ENCODE data around the gene TMEM52. TPM values are rescaled to one million over a fixed set of nuclear protein-coding genes. Genes with fewer than 3 reads are reported as not detected.

The TMEM52 gene
- total and polyA plus RNA-seq, 2 of the 8 experiments (the other 6 are each of a cell fraction or from before 2014, with no cell fraction given), result 14.6 to 30.2 TPM

GRCh38 chr1:1966071-1966740 lies 47.1 kb upstream of the TMEM52 start:
- Histone ChIP-seq H3K79me2 (ENCODE audit: control insufficient read depth in 1 of 2, insufficient read depth in 2 of 2, low read length in 2 of 2) (no peaks in the 10 kb centered on the region), H2BK120ac (replicated peaks; ENCODE audit: low read depth, low read length) (no peak overlapping the region), H2AK5ac (ENCODE audit: low read depth, low read length) (no peak overlapping the region), H4K20me1 (replicated peaks in 1 of 2; ENCODE audit: control insufficient read depth in 1 of 2, insufficient read depth in 2 of 2, low read length in 2 of 2) (peaks cover 0 to 8% of the 10 kb centered on the region in 2 experiments), H3K4me3 (ENCODE audit: extremely low read depth in 1 of 4, insufficient read depth in 2 of 4, low read depth in 3 of 4, low read length in 4 of 4) (no peak overlapping the region), H3K27ac (ENCODE audit: low read depth, low read length) (no peak overlapping the region), H3K18ac (ENCODE audit: extremely low read depth, low read length) (no peak overlapping the region), H2BK20ac (ENCODE audit: low read length) (no peak overlapping the region), H3K23ac (ENCODE audit: insufficient read length) (no peak overlapping the region), H3K56ac (replicated peaks; ENCODE audit: insufficient read length, low read depth, low read length) (no peak overlapping the region), H3K9me3 (ENCODE audit: insufficient read depth in 2 of 2, low read depth in 1 of 2, low read length in 1 of 2) (peaks cover 6 to 7% of the 10 kb centered on the region in 2 experiments; a peak in 2 of 4 replicates), H3K79me1 (ENCODE audit: low read depth, low read length) (peaks cover 5% of the 10 kb centered on the region), H2AFZ (ENCODE audit: low read length) (no peak overlapping the region), H3K4ac (replicated peaks; ENCODE audit: insufficient read length, low read depth, low read length) (no peak overlapping the region), H2BK12ac (ENCODE audit: low read depth, low read length) (no peak overlapping the region), H3K36me3 (ENCODE audit: control insufficient read depth in 2 of 4, insufficient read depth in 4 of 4, low read length in 3 of 4) (no peaks in the 10 kb centered on the region; a peak in 1 of 8 replicates), H3K4me2 (ENCODE audit: insufficient read depth in 1 of 2, low read depth in 2 of 2, low read length in 2 of 2) (no peak overlapping the region), H3K14ac (ENCODE audit: insufficient read length) (no peak overlapping the region), H3K27me3 (replicated peaks in 1 of 4; ENCODE audit: control insufficient read depth in 3 of 4, extremely low read depth in 1 of 4, insufficient read depth in 3 of 4, low read length in 3 of 4) (no peaks in the 10 kb centered on the region), H3K4me1 (replicated peaks in 1 of 4; ENCODE audit: control insufficient read depth in 3 of 4, insufficient read depth in 4 of 4, low read length in 3 of 4) (peaks cover 0 to 3% (median 3%) of the 10 kb centered on the region in 4 experiments; a peak in 4 of 7 replicates), H2BK15ac (ENCODE audit: low read length) (no peak overlapping the region), H3K23me2 (ENCODE audit: low read depth, low read length) (no peaks in the 10 kb centered on the region; the same call in 1 of the 2 replicates), H2BK5ac (ENCODE audit: low read depth, low read length) (no peak overlapping the region), H4K91ac (replicated peaks; ENCODE audit: insufficient read length, low read length) (no peak overlapping the region), H3K9ac (replicated peaks in 1 of 4; ENCODE audit: extremely low read depth in 1 of 4, low read depth in 3 of 4, low read length in 3 of 4) (no peak overlapping the region), H4K8ac (ENCODE audit: extremely low read depth, insufficient read depth, low read length) (no peak overlapping the region; the same call in 1 of the 2 replicates), H4K5ac (ENCODE audit: insufficient read length, low read depth, low read length) (no peak overlapping the region)
- 89% methylated on average over 33 of the region's 38 CpGs; no CpG with 5 or more reads in 1 of the 2 experiments for WGBS, 2 experiments (ENCODE audit: extremely low coverage in 1 of 2, insufficient coverage in 1 of 2, insufficient read length in 1 of 2, insufficient replicate concordance in 2 of 2, low coverage in 1 of 2, low lambda C conversion rate in 2 of 2, missing lambda C conversion rate in 1 of 2)
- TF ChIP-seq JUN (IDR thresholded peaks at IDR 0.05; ENCODE audit: low read depth, low read length) (no peak), RFX5 (IDR thresholded peaks at IDR 0.05; ENCODE audit: borderline replicate concordance, low read depth, low read length) (no peak), ZNF274 (IDR thresholded peaks at IDR 0.05; ENCODE audit: borderline replicate concordance, extremely low read depth, low read length) (no peak), GABPA (IDR thresholded peaks at IDR 0.05; ENCODE audit: borderline replicate concordance, insufficient read depth, low read length) (no peak)
- no peak for DNase-seq (ENCODE audit: low read depth in 1 of 2, low spot score in 2 of 2)
- CTCF ChIA-PET (ENCODE audit: partially characterized antibody), result interaction anchor here (0.6 to 15.6 kb wide), 12 partner anchors 11 to 323 kb away, joined by 3 to 249 read pairs (median 4); no protein-coding TSS in a partner anchor
- POLR2A ChIA-PET (ENCODE audit: partially characterized antibody), result no interaction called here
- no peak for FAIRE-seq

Data from H1 (cell line).